ENCODE results near the gene CDK2.
"Not testable (repeated sequence)": the region's sequence is repeated elsewhere in the genome, so short reads cannot be mapped to it uniquely, and the experiment has no call there.

CDK2 gene

GRCh38 chr12:55982319-55982936 is 15.8 kb downstream of the CDK2 start:
- no peak for DNase-seq

GRCh38 chr12:55983232-55983842 is 16.7 kb downstream of the CDK2 start:
- no peak for DNase-seq

- no peak for DNase-seq
These were observed 18.2 kb downstream of the CDK2 start for GRCh38 chr12:55984861-55985260.

GRCh38 chr12:55985341-55985740 is 18.7 kb downstream of the CDK2 start:
- DNase-seq = no peak

- DNase-seq = not testable (repeated sequence)
These were observed 19.3 kb downstream of the CDK2 start for GRCh38 chr12:55985976-55986375.

GRCh38 chr12:55991110-55991509 is 24.5 kb downstream of the CDK2 start:
- no peak for DNase-seq

- DNase-seq = no peak
These were observed 26.7 kb downstream of the CDK2 start for GRCh38 chr12:55993230-55993853.

GRCh38 chr12:55995366-55995765 is 28.7 kb downstream of the CDK2 start:
- DNase-seq = no peak

- DNase-seq = peak; percentile 20
These were observed 29.6 kb downstream of the CDK2 start for GRCh38 chr12:55996201-55996714.

GRCh38 chr12:55996715-55997534 is 30.3 kb downstream of the CDK2 start, which contains the start of gene SUOX:
Gene SUOX (plus strand): TSS chr12:55997276. CDS start chr12:56002222, 4,946 bp downstream.
- DNase-seq = peak; percentile 73

- DNase-seq = no peak
These were observed 30.9 kb downstream of the CDK2 start for GRCh38 chr12:55997535-55997859.

- DNase-seq = not testable (repeated sequence)
These were observed 32.9 kb downstream of the CDK2 start for GRCh38 chr12:55999522-55999921.

- not testable (repeated sequence) for DNase-seq
These were observed 33.4 kb downstream of the CDK2 start for GRCh38 chr12:55999999-56000540.

- DNase-seq = no peak
These were observed 35.0 kb downstream of the CDK2 start for GRCh38 chr12:56001487-56002100.

GRCh38 chr12:56003376-56003775 is 36.7 kb downstream of the CDK2 start:
- not testable (repeated sequence) for DNase-seq

GRCh38 chr12:56004211-56004610 is 37.6 kb downstream of the CDK2 start:
- DNase-seq = no peak

GRCh38 chr12:56007564-56008559 is 41.2 kb downstream of the CDK2 start:
- peak; percentile 65 for DNase-seq

- no peak for DNase-seq
These were observed 43.5 kb downstream of the CDK2 start for GRCh38 chr12:56010111-56010570.

- no peak for DNase-seq
These were observed 45.0 kb downstream of the CDK2 start for GRCh38 chr12:56011509-56012090.

- DNase-seq = no peak
These were observed 46.9 kb downstream of the CDK2 start for GRCh38 chr12:56013482-56013881.

GRCh38 chr12:56014205-56014604 is 47.6 kb downstream of the CDK2 start:
- no peak for DNase-seq

Data from NCI-H1436 (cell line).